ENCODE results near the gene IFI35.

Gene IFI35

GRCh38 chr17:43056051-43056450 lies 49.5 kb downstream of the IFI35 start:
- ATAC-seq: no peak

GRCh38 chr17:43062984-43063638 lies 56.5 kb downstream of the IFI35 start:
- ATAC-seq: no peak
- TF ChIP-seq TCF4 (CRISPR knock-in tag; IDR thresholded peaks at IDR 0.05; ENCODE audit: borderline replicate concordance) (no peak), ARNTL (CRISPR knock-in tag; IDR thresholded peaks at IDR 0.05; ENCODE audit: borderline replicate concordance, low read depth) (no peak), RARB (CRISPR knock-in tag; IDR thresholded peaks at IDR 0.05) (no peak), PATZ1 (CRISPR knock-in tag; IDR thresholded peaks at IDR 0.05; ENCODE audit: borderline replicate concordance) (no peak), ZFP3 (CRISPR knock-in tag; IDR thresholded peaks at IDR 0.05) (no peak), ZFP30 (CRISPR knock-in tag; IDR thresholded peaks at IDR 0.05) (no peak), CSRNP3 (CRISPR knock-in tag; IDR thresholded peaks at IDR 0.05) (no peak), TOX (CRISPR knock-in tag; IDR thresholded peaks at IDR 0.05; ENCODE audit: borderline replicate concordance) (no peak), ZNF8 (CRISPR knock-in tag; IDR thresholded peaks at IDR 0.05) (no peak), TSHZ2 (CRISPR knock-in tag; IDR thresholded peaks at IDR 0.05) (no peak), ZNF70 (CRISPR knock-in tag; IDR thresholded peaks at IDR 0.05) (no peak), CREB5 (CRISPR knock-in tag; IDR thresholded peaks at IDR 0.05; ENCODE audit: low read depth) (no peak), PPARA (CRISPR knock-in tag; IDR thresholded peaks at IDR 0.05; ENCODE audit: borderline replicate concordance) (no peak), ISL1 (CRISPR knock-in tag; IDR thresholded peaks at IDR 0.05) (no peak), ZC3H10 (CRISPR knock-in tag; IDR thresholded peaks at IDR 0.05) (no peak), SNAI2 (CRISPR knock-in tag; IDR thresholded peaks at IDR 0.05) (no peak), CSDC2 (CRISPR knock-in tag; IDR thresholded peaks at IDR 0.05) (no peak), OSR1 (CRISPR knock-in tag; IDR thresholded peaks at IDR 0.05) (no peak)

More at GRCh38 chr17:43056051-43056450, 49.5 kb downstream of the IFI35 start:
- TF ChIP-seq POU6F1 (CRISPR knock-in tag; IDR thresholded peaks at IDR 0.05; ENCODE audit: borderline replicate concordance, low read depth): no peak
- TF ChIP-seq OSR1 (CRISPR knock-in tag; IDR thresholded peaks at IDR 0.05): no peak
- no peak for TF ChIP-seq ISL1 (CRISPR knock-in tag; IDR thresholded peaks at IDR 0.05)
- TF ChIP-seq ZC3H10 (CRISPR knock-in tag; IDR thresholded peaks at IDR 0.05): no peak
- no peak for TF ChIP-seq SNAI2 (CRISPR knock-in tag; IDR thresholded peaks at IDR 0.05)
- TF ChIP-seq RARB (CRISPR knock-in tag; IDR thresholded peaks at IDR 0.05): no peak

Data from SK-N-SH treated with all-trans-retinoic acid at 6 μM for 48 hours (cell line).